Astrocyte (in vitro differentiated cells and primary cell): ENCODE data around the gene JMJD6. TPM values are rescaled to one million over a fixed set of nuclear protein-coding genes. Genes with fewer than 3 reads are reported as not detected.
"Not testable (repeated sequence)": the region's sequence is repeated elsewhere in the genome, so short reads cannot be mapped to it uniquely, and the experiment has no call there.

Source experiments
- DNase-seq: peaks from one replicate; pipeline ENCODE4 v3.0.0-alpha.2; 2010; ENCODE audit warnings: low read depth
- FAIRE-seq: peaks from 2 replicates; lab custom pipeline; 2011; peaks lifted over from hg19 to GRCh38; lab: Jason Lieb, UNC
- H2AFZ ChIP-seq: 2 replicates; pipeline ENCODE4 v1.6.0; 2012; ENCODE audit warnings: low read depth, low read length, inconsistent platforms
- H3K27ac ChIP-seq: 2 replicates; pipeline ENCODE4 v1.5.1; 2011; ENCODE audit warnings: low read depth, low read length, inconsistent platforms
- H3K27me3 ChIP-seq: 2 replicates; pipeline ENCODE4 v1.6.0; 2011; ENCODE audit warnings: low read length, inconsistent platforms; ENCODE audit not compliant: insufficient read depth
- H3K36me3 ChIP-seq: 2 replicates; pipeline ENCODE4 v1.5.1; 2011; ENCODE audit warnings: low read length, inconsistent platforms; ENCODE audit not compliant: insufficient read depth
- H3K4me1 ChIP-seq: 2 replicates; pipeline ENCODE4 v1.5.1; 2011; ENCODE audit warnings: low read length, inconsistent platforms; ENCODE audit not compliant: insufficient read depth
- H3K4me2 ChIP-seq: 2 replicates; pipeline ENCODE4 v1.6.0; 2012; ENCODE audit warnings: low read length, inconsistent platforms
- H3K4me3 ChIP-seq: 2 replicates; pipeline ENCODE4 v1.5.1; 2011; ENCODE audit warnings: low read depth, mild to moderate bottlenecking, low read length, inconsistent platforms; ENCODE audit not compliant: insufficient read depth
- H3K79me2 ChIP-seq: 2 replicates; pipeline ENCODE4 v1.6.0; 2012; ENCODE audit warnings: mild to moderate bottlenecking, low read length, inconsistent platforms; ENCODE audit not compliant: insufficient read depth
- H3K9ac ChIP-seq: 2 replicates; pipeline ENCODE4 v1.6.0; 2012; ENCODE audit warnings: mild to moderate bottlenecking, low read length, inconsistent platforms
- H3K9me3 ChIP-seq: 2 replicates; pipeline ENCODE4 v1.5.1; 2012; ENCODE audit warnings: low read depth, mild to moderate bottlenecking, low read length, inconsistent platforms; ENCODE audit not compliant: insufficient read depth
- H4K20me1 ChIP-seq: 2 replicates; pipeline ENCODE4 v1.6.0; 2012; ENCODE audit warnings: low read length, inconsistent platforms; ENCODE audit not compliant: insufficient read depth
- H3K27ac Mint-ChIP-seq: one replicate; pipeline ENCODE4 v1.8.0; 2021; ENCODE audit warnings: mild to moderate bottlenecking, mixed read lengths; ENCODE audit not compliant: unreplicated experiment
- H3K27me3 Mint-ChIP-seq: one replicate; pipeline ENCODE4 v1.8.0; 2021; ENCODE audit warnings: low read depth, mixed read lengths; ENCODE audit not compliant: unreplicated experiment
- H3K36me3 Mint-ChIP-seq: one replicate; pipeline ENCODE4 v1.8.0; 2021; ENCODE audit warnings: low read depth, mixed read lengths; ENCODE audit not compliant: unreplicated experiment
- H3K4me1 Mint-ChIP-seq: one replicate; pipeline ENCODE4 v1.8.0; 2021; ENCODE audit warnings: low read depth, mixed read lengths; ENCODE audit not compliant: unreplicated experiment
- H3K4me3 Mint-ChIP-seq: one replicate; pipeline ENCODE4 v1.8.0; 2021; ENCODE audit warnings: mild to moderate bottlenecking, moderate library complexity, mixed read lengths; ENCODE audit not compliant: unreplicated experiment
- H3K9me3 Mint-ChIP-seq: one replicate; pipeline ENCODE4 v1.8.0; 2021; ENCODE audit warnings: mild to moderate bottlenecking, mixed read lengths; ENCODE audit not compliant: unreplicated experiment
- CTCF ChIP-seq: IDR thresholded peaks from 2 replicates; pipeline ENCODE4 v1.5.1; 2011; ENCODE audit warnings: low read depth, mild to moderate bottlenecking, inconsistent platforms, low read length, moderate library complexity; ENCODE audit not compliant: insufficient read depth
- EZH2 ChIP-seq: IDR thresholded peaks from 2 replicates; pipeline ENCODE4 v1.6.1; 2012; ENCODE audit warnings: mild to moderate bottlenecking, low read length, inconsistent platforms; ENCODE audit not compliant: insufficient read depth
- total RNA-seq: library from RNA; stranded (reverse); gene quantifications from 2 replicates; pipeline ENCODE4 v1.2.1, GENCODE V29; 2021

The JMJD6 gene
- total RNA-seq, 1 donor from 2014 or later, result 45.5 TPM

GRCh38 chr17:76732734-76733617, 6.6 kb upstream of the JMJD6 start:
- Mint-ChIP-seq H3K27me3 (no peaks in the 10 kb centered on the region), H3K9me3 (no peaks in the 10 kb centered on the region), H3K4me3 (peak overlapping the region; percentile 99), H3K27ac (peak overlapping the region; percentile 3), H3K4me1 (peaks cover 20% of the 10 kb centered on the region), H3K36me3 (peaks cover 18% of the 10 kb centered on the region)
- FAIRE-seq (no peak), DNase-seq (no peak)
- Histone ChIP-seq H3K79me2 (peaks cover 81% of the 10 kb centered on the region), H3K9me3 (no peaks in the 10 kb centered on the region), H3K9ac (peak overlapping the region; percentile 98), H3K27me3 (no peaks in the 10 kb centered on the region), H2AFZ (no peak overlapping the region), H3K4me3 (no peak overlapping the region), H4K20me1 (peaks cover 62% of the 10 kb centered on the region), H3K4me2 (peak overlapping the region; percentile 89), H3K4me1 (peaks cover 28% of the 10 kb centered on the region), H3K27ac (no peak overlapping the region), H3K36me3 (peaks cover 45% of the 10 kb centered on the region)
- TF ChIP-seq EZH2, result no peak

DNA sequence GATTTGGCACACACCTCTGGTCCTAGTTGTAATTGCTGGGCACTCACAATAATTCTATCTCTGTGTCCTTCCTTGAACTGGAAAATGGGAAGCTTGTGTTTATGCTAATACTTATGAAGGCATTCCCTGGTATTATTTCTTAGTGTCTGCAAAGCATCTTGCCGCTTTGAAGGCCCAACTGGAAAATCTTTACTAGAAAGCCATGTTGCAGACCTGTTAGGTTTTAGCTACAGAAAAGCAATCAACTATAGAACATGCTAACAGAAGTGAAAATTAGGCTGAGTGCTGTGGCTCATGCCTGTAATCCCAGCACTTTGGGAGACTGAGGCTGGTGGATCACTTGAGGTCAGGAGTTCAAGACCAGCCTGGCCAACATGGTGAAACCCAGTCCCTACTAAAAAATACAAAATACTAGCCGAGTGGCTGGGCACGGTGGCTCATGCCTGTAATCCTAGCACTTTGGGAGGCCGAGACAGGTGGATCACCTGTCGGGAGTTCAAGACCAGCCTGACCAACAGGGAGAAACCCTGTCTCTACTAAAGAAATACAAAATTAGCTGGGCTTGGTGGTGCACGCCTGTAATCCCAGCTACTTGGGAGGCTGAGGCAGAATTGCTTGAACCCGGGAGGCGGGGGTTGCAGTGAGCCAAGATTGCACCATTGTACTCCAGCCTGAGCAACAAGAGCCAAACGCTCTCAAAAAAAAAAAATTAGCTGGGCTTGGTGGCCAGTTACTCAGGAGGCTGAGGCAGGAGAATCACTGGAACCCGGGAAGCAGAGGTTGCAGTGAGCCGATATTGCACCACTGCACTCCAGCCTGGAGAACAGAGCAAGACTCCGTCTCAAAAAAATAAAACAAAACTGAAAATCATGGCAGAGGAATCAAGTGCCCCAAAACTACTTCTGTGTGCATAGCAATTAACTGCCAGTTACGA, 5.7 kb upstream of the JMJD6 start:
- not testable (repeated sequence) for H3K4me3 Mint-ChIP-seq, H3K4me3 ChIP-seq, H3K9ac ChIP-seq, H3K27ac Mint-ChIP-seq, DNase-seq, H3K27me3 Mint-ChIP-seq, H3K27ac ChIP-seq, H3K27me3 ChIP-seq, H3K9me3 Mint-ChIP-seq, H2AFZ ChIP-seq, H3K9me3 ChIP-seq, FAIRE-seq
- Histone ChIP-seq H3K4me2 (peak overlapping the region; percentile 89), H4K20me1 (peaks cover 70% of the 10 kb centered on the region), H3K4me1 (peaks cover 33% of the 10 kb centered on the region), H3K36me3 (peaks cover 45% of the 10 kb centered on the region), H3K79me2 (peaks cover 89% of the 10 kb centered on the region)
- Mint-ChIP-seq H3K4me1 (peaks cover 20% of the 10 kb centered on the region), H3K36me3 (peaks cover 18% of the 10 kb centered on the region)

DNA sequence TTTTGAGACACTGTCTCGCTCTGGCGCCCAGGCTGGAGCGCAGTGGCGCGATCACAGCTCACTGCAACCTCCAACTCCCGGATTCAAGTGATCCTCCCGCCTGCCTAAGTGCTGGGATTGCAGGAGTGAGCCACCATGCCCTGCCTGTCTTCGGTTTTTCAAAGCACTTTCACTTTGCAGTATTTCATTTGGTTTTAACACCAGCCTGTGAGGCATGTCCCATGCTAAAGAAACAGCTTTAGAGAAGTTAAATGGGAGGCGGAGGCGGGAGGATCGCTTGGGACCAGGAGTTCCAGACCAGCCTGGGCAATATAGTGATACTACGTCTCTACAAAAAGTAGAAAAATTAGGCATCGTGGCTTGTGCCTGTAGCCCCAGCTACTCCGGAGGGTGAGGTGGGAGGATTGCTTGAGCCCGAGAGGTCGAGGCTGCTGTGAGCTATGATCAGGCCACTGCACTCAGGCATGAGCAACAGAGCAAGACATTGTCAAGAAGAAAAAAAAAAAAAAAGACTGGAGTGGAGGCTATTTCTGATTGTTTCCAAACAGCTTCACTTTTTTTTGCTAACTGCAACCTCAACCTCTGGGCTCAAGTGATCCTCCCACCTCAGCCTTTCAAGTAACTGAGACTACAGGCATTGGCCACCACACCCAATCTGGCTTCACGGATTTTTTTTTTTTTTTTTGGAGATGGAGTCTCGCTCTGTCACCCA, 1.5 kb upstream of the JMJD6 start:
- Mint-ChIP-seq H3K36me3 (peaks cover 10% of the 10 kb centered on the region), H3K4me3 (peak overlapping the region; percentile 90)
- H4K20me1 ChIP-seq, result peaks cover 65% of the 10 kb centered on the region

More for the DNA sequence above, 1.5 kb upstream of the JMJD6 start:
- H3K36me3 ChIP-seq, result peaks cover 31% of the 10 kb centered on the region
- H3K79me2 ChIP-seq, result peaks cover 86% of the 10 kb centered on the region
- DNase-seq, result no peak
- H3K27ac Mint-ChIP-seq, result peak overlapping the region; percentile 82
- H3K4me3 ChIP-seq, result peak overlapping the region; percentile 82
- TF ChIP-seq EZH2 (no peak), CTCF (no peak)
- H3K4me1 ChIP-seq, result peaks cover 21% of the 10 kb centered on the region
- H3K9me3 Mint-ChIP-seq, result no peaks in the 10 kb centered on the region
- H3K27me3 Mint-ChIP-seq, result no peaks in the 10 kb centered on the region
- peak overlapping the region; percentile 98 for H3K4me2 ChIP-seq
- H3K27me3 ChIP-seq, result no peaks in the 10 kb centered on the region
- FAIRE-seq, result no peak
- peak overlapping the region; percentile 94 for H3K27ac ChIP-seq
- H3K9ac ChIP-seq, result peak overlapping the region; percentile 92
- no peak overlapping the region for H2AFZ ChIP-seq
- H3K9me3 ChIP-seq, result no peaks in the 10 kb centered on the region
- peaks cover 11% of the 10 kb centered on the region for H3K4me1 Mint-ChIP-seq
